Raji (cell line): ENCODE measurements around the gene GRHL3.

Source experiments
- POLR2A ChIP-seq: IDR thresholded peaks from 2 replicates; pipeline ENCODE4 v1.6.1; 2011; ENCODE audit warnings: low read depth, low read length, control low read depth; ENCODE audit not compliant: insufficient read depth

The GRHL3 gene

GRCh38 chr1:24319312-24319863, at the start of gene GRHL3:
TSS of gene GRHL3 (plus strand) at chr1:24319357. CDS start at chr1:24319552, 195 bp downstream.
- no peak for TF ChIP-seq POLR2A

GRCh38 chr1:24275104-24275410, 44.1 kb upstream of the GRHL3 start:
- no peak for TF ChIP-seq POLR2A

GRCh38 chr1:24275510-24275909, 43.6 kb upstream of the GRHL3 start:
- TF ChIP-seq POLR2A, result no peak

GRCh38 chr1:24276791-24277190, 42.4 kb upstream of the GRHL3 start:
- TF ChIP-seq POLR2A, result no peak

- TF ChIP-seq POLR2A, result no peak
These were observed 41.6 kb upstream of the GRHL3 start for GRCh38 chr1:24277420-24278169.

- no peak for TF ChIP-seq POLR2A
These were observed 40.4 kb upstream of the GRHL3 start for GRCh38 chr1:24278726-24279125.

GRCh38 chr1:24279590-24280232, 39.4 kb upstream of the GRHL3 start:
- TF ChIP-seq POLR2A, result no peak

GRCh38 chr1:24281591-24281990, 37.6 kb upstream of the GRHL3 start:
- TF ChIP-seq POLR2A, result no peak

- no peak for TF ChIP-seq POLR2A
These were observed 36.7 kb upstream of the GRHL3 start for GRCh38 chr1:24282491-24282890.

GRCh38 chr1:24283326-24284155, 35.6 kb upstream of the GRHL3 start:
- TF ChIP-seq POLR2A, result no peak

GRCh38 chr1:24284156-24284471, 35.0 kb upstream of the GRHL3 start:
- TF ChIP-seq POLR2A, result no peak

- TF ChIP-seq POLR2A, result no peak
These were observed 33.9 kb upstream of the GRHL3 start for GRCh38 chr1:24285231-24285630.

GRCh38 chr1:24286246-24287010, 32.7 kb upstream of the GRHL3 start:
- TF ChIP-seq POLR2A, result no peak

- no peak for TF ChIP-seq POLR2A
These were observed 30.7 kb upstream of the GRHL3 start for GRCh38 chr1:24288479-24288878.
